K562 (cell line): Measurements from ENCODE around the gene CACNA1C.

Experiments used
- FOSL1 ChIP-seq: fragments of 200-800 bp; sonication (Bioruptor generic); conservative IDR thresholded peaks from 2 replicates; pipeline ENCODE4 v1.6.1; 2016; ENCODE audit warnings: missing genetic modification characterization, missing compliant biosample characterization
- FOXK2 ChIP-seq, 2 experiments: fragments of 450-650 bp; IDR thresholded peaks in 1 of 2; conservative IDR thresholded peaks in 1 of 2; 2 replicates each; pipeline ENCODE4 v1.6.1; 2016; ENCODE audit warnings: low read depth in 2 of 2, mild to moderate bottlenecking in 1 of 2
- SMAD3 ChIP-seq: fragments of 450-650 bp; formaldehyde crosslinking; conservative IDR thresholded peaks from 2 replicates; pipeline ENCODE4 v1.4.0; 2020; ENCODE audit warnings: mild to moderate bottlenecking
- ZBTB17 ChIP-seq: fragments of 450-650 bp; formaldehyde crosslinking; IDR thresholded peaks from 2 replicates; pipeline ENCODE4 v1.4.0; 2020; ENCODE audit warnings: mild to moderate bottlenecking
- ZC3H4 ChIP-seq: sonication (generic); formaldehyde crosslinking; IDR thresholded peaks from 2 replicates; pipeline ENCODE4 v1.9.0; 2021; ENCODE audit warnings: missing genetic modification reagents, borderline replicate concordance
- ZNF239 ChIP-seq: fragments of 250-450 bp; sonication (Bioruptor Pico); IDR thresholded peaks from 2 replicates; pipeline ENCODE4 v1.4.0; 2020; ENCODE audit warnings: mild to moderate bottlenecking
- TF ChIP-seq, protein P1 (sequence below): conservative IDR thresholded peaks from 2 replicates; pipeline ENCODE4 v1.6.1; 2011; ENCODE audit warnings: low read depth, mild to moderate bottlenecking, low read length; ENCODE audit not compliant: control insufficient read depth
- TF ChIP-seq, protein P2 (sequence below), 3 experiments: IDR thresholded peaks in 2 of 3; conservative IDR thresholded peaks in 1 of 3; 2 replicates each; pipeline ENCODE4 v1.5.1; 2011 to 2012; ENCODE audit warnings: low read length in 3 of 3, mild to moderate bottlenecking in 3 of 3, control low read depth in 2 of 3, improper control_type of control experiment in 1 of 3, inconsistent platforms in 1 of 3, low read depth in 1 of 3, mixed read lengths in 1 of 3, moderate library complexity in 1 of 3; ENCODE audit not compliant: insufficient read depth in 2 of 3
- TF ChIP-seq, protein P3 (sequence below): sonication (generic); formaldehyde crosslinking; IDR thresholded peaks from 2 replicates; pipeline ENCODE4 v1.5.0; 2020; ENCODE audit warnings: missing genetic modification reagents
- TF ChIP-seq, protein P4 (sequence below), 2 experiments: fragments of 450-650 bp; conservative IDR thresholded peaks; 2 replicates each; pipeline ENCODE4 v1.6.1; 2017; ENCODE audit warnings: mild to moderate bottlenecking in 2 of 2, moderate library complexity in 2 of 2

DNA sequence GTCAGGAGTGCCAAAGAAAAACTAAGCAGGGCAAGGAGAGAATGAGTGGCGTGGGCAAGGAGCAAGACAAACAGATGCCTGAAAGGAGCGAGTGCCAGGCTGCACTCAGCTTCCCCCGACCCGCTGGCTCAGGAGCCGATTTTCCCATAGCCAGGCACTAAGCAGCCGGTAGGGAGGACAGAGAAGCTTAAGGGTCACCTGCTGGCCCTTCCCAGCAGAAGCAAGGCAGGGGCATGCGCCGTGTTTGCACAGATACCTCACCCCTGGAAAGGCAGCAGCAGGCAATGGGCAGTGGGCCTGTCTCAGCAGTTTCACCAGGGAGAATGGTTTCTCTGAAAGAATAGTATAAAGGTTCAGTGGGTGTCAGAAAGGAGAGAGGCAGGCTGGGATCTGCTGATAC, 637.1 kb downstream of the CACNA1C start:
- TF ChIP-seq SMAD3 (CRISPR knock-in tag) (no peak), FOSL1 (tag) (no peak), ZNF239 (CRISPR knock-in tag) (no peak), FOXK2 (conservative IDR thresholded peaks at IDR 0.05 in 1 of 2, IDR thresholded peaks at IDR 0.05 in 1 of 2; ENCODE audit: low read depth in 2 of 2) (no peak), ZC3H4 (CRISPR knock-in tag) (no peak), ZBTB17 (CRISPR knock-in tag) (no peak)
- TF ChIP-seq, protein P1, sequence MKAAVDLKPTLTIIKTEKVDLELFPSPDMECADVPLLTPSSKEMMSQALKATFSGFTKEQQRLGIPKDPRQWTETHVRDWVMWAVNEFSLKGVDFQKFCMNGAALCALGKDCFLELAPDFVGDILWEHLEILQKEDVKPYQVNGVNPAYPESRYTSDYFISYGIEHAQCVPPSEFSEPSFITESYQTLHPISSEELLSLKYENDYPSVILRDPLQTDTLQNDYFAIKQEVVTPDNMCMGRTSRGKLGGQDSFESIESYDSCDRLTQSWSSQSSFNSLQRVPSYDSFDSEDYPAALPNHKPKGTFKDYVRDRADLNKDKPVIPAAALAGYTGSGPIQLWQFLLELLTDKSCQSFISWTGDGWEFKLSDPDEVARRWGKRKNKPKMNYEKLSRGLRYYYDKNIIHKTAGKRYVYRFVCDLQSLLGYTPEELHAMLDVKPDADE = no peak
- TF ChIP-seq, protein P2, sequence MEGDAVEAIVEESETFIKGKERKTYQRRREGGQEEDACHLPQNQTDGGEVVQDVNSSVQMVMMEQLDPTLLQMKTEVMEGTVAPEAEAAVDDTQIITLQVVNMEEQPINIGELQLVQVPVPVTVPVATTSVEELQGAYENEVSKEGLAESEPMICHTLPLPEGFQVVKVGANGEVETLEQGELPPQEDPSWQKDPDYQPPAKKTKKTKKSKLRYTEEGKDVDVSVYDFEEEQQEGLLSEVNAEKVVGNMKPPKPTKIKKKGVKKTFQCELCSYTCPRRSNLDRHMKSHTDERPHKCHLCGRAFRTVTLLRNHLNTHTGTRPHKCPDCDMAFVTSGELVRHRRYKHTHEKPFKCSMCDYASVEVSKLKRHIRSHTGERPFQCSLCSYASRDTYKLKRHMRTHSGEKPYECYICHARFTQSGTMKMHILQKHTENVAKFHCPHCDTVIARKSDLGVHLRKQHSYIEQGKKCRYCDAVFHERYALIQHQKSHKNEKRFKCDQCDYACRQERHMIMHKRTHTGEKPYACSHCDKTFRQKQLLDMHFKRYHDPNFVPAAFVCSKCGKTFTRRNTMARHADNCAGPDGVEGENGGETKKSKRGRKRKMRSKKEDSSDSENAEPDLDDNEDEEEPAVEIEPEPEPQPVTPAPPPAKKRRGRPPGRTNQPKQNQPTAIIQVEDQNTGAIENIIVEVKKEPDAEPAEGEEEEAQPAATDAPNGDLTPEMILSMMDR (IDR thresholded peaks at IDR 0.05 in 2 of 3, conservative IDR thresholded peaks at IDR 0.05 in 1 of 3; ENCODE audit: insufficient read depth in 2 of 3, low read depth in 1 of 3, low read length in 3 of 3) = no peak
- TF ChIP-seq, protein P3, sequence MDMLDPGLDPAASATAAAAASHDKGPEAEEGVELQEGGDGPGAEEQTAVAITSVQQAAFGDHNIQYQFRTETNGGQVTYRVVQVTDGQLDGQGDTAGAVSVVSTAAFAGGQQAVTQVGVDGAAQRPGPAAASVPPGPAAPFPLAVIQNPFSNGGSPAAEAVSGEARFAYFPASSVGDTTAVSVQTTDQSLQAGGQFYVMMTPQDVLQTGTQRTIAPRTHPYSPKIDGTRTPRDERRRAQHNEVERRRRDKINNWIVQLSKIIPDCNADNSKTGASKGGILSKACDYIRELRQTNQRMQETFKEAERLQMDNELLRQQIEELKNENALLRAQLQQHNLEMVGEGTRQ (CRISPR knock-in tag) = no peak
- TF ChIP-seq, protein P4, sequence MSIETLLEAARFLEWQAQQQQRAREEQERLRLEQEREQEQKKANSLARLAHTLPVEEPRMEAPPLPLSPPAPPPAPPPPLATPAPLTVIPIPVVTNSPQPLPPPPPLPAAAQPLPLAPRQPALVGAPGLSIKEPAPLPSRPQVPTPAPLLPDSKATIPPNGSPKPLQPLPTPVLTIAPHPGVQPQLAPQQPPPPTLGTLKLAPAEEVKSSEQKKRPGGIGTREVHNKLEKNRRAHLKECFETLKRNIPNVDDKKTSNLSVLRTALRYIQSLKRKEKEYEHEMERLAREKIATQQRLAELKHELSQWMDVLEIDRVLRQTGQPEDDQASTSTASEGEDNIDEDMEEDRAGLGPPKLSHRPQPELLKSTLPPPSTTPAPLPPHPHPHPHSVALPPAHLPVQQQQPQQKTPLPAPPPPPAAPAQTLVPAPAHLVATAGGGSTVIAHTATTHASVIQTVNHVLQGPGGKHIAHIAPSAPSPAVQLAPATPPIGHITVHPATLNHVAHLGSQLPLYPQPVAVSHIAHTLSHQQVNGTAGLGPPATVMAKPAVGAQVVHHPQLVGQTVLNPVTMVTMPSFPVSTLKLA (conservative IDR thresholded peaks at IDR 0.05) = no peak
